ENCODE measurements around the gene CHTOP. TPM values are rescaled to one million over a fixed set of nuclear protein-coding genes. Genes with fewer than 3 reads are reported as not detected.

The CHTOP gene
- total and polyA plus RNA-seq, 3 donors from 2014 or later: 86.1 to 101 (median 87.8) TPM

DNA sequence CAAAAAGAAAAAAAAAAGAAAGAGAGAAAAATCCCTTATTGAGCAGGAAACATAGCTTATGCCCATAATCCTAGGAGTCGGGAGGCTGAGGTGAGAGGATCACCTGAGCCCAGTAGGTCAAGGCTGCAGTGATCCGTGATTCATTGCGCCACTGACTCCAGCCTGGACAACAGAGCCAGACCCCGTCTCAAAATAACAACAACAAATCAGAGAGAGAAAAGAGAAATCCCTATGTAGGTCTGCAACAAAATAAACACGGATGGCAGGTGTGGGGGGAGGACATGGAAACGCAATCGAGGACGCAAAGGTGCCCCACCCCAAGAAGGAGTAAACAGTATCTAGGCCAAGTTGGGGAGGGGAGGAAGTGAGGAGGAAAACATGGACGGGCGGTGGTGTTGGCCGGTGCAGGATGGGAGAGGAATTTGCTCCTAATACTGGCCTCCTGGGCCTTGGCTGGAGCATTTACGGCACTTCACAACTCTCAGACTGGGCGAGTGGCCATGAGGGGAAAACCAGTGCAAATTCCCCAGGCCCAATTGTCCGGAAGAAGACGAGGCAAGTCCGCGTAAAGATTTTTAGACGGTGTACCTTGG lies 609 bp upstream of the CHTOP start:
- DNase-seq: no peak
- Histone ChIP-seq H3K4me3 (peak overlapping the region; percentile 87 to 93), H3K9me3 (no peaks in the 10 kb centered on the region), H3K27me3 (no peaks in the 10 kb centered on the region), H3K36me3 (ENCODE audit: low read depth, missing control alignments) (no peaks in the 10 kb centered on the region), H3K4me1 (peaks cover 16% of the 10 kb centered on the region), H3K27ac (peak overlapping the region; percentile 98 to 100)
- TF ChIP-seq POLR2A (IDR thresholded peaks at IDR 0.05) (no peak), CTCF (IDR thresholded peaks at IDR 0.05) (no peak)
- 21 to 28% methylated on average over 18 of the region's 18 CpGs for WGBS, 2 donors
- intact Hi-C loops (cut with DNase I; ENCODE audit: low total_unique reads): no loop called here

GRCh38 chr1:153635872-153636271 lies 2.0 kb downstream of the CHTOP start:
- 67 to 70% methylated on average over 7 of the region's 7 CpGs for WGBS, 2 donors
- H3K4me1 ChIP-seq: peaks cover 7% of the 10 kb centered on the region
- intact Hi-C loops (cut with DNase I; ENCODE audit: low total_unique reads): no loop called here
- no peak for DNase-seq
- H3K36me3 ChIP-seq (ENCODE audit: low read depth, missing control alignments): no peaks in the 10 kb centered on the region
- no peak for TF ChIP-seq POLR2A (IDR thresholded peaks at IDR 0.05)
- TF ChIP-seq CTCF (IDR thresholded peaks at IDR 0.05): no peak
- H3K9me3 ChIP-seq: no peaks in the 10 kb centered on the region
- H3K4me3 ChIP-seq: no peak overlapping the region
- peak overlapping the region; percentile 98 to 100 for H3K27ac ChIP-seq
- no peaks in the 10 kb centered on the region for H3K27me3 ChIP-seq

GRCh38 chr1:153636312-153636711 lies 2.4 kb downstream of the CHTOP start:
- no peaks in the 10 kb centered on the region for H3K36me3 ChIP-seq (ENCODE audit: low read depth, missing control alignments)

DNA sequence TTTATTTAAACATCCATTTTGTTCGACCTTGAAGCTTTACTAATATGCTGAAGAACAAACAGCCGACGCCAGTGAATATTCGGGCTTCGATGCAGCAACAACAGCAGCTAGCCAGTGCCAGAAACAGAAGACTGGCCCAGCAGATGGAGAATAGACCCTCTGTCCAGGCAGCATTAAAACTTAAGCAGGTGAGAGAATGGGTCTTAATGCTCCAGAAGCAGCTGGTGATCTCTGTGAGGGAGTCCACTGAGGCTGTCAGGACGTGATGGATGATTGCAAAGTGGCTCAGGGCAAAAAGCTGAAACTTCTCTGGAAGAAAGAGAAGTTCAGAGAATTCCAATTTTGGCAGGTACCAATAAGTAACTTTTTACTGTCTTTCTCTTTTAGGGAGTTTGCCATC lies 4.4 kb downstream of the CHTOP start:
- WGBS, 2 donors: 46 to 52% methylated on average over 6 of the region's 6 CpGs

More at GRCh38 chr1:153636312-153636711, 2.4 kb downstream of the CHTOP start:
- Histone ChIP-seq H3K4me3 (no peak overlapping the region), H3K4me1 (peaks cover 7% of the 10 kb centered on the region), H3K27ac (peak overlapping the region in 1 of 2 donors; percentile 98), H3K9me3 (no peaks in the 10 kb centered on the region), H3K27me3 (no peaks in the 10 kb centered on the region)
- intact Hi-C loops (cut with DNase I; ENCODE audit: low total_unique reads): no loop called here
- TF ChIP-seq POLR2A (IDR thresholded peaks at IDR 0.05) (no peak), CTCF (IDR thresholded peaks at IDR 0.05) (no peak)
- WGBS, 2 donors: 86 to 91% methylated on average over 9 of the region's 9 CpGs
- DNase-seq: no peak

More for the DNA sequence above, 4.4 kb downstream of the CHTOP start:
- no peak for DNase-seq
- intact Hi-C loops (cut with DNase I; ENCODE audit: low total_unique reads): no loop called here
- H3K4me1 ChIP-seq: peaks cover 10% of the 10 kb centered on the region
- no peak overlapping the region for H3K4me3 ChIP-seq
- H3K36me3 ChIP-seq (ENCODE audit: low read depth, missing control alignments): no peaks in the 10 kb centered on the region
- H3K27me3 ChIP-seq: no peaks in the 10 kb centered on the region
- no peak for TF ChIP-seq POLR2A (IDR thresholded peaks at IDR 0.05)
- TF ChIP-seq CTCF (IDR thresholded peaks at IDR 0.05): no peak
- H3K9me3 ChIP-seq: no peaks in the 10 kb centered on the region
- H3K27ac ChIP-seq: peak overlapping the region in 1 of 2 donors; percentile 98
